ENCODE results near the gene ZNF318.

ZNF318 gene

DNA sequence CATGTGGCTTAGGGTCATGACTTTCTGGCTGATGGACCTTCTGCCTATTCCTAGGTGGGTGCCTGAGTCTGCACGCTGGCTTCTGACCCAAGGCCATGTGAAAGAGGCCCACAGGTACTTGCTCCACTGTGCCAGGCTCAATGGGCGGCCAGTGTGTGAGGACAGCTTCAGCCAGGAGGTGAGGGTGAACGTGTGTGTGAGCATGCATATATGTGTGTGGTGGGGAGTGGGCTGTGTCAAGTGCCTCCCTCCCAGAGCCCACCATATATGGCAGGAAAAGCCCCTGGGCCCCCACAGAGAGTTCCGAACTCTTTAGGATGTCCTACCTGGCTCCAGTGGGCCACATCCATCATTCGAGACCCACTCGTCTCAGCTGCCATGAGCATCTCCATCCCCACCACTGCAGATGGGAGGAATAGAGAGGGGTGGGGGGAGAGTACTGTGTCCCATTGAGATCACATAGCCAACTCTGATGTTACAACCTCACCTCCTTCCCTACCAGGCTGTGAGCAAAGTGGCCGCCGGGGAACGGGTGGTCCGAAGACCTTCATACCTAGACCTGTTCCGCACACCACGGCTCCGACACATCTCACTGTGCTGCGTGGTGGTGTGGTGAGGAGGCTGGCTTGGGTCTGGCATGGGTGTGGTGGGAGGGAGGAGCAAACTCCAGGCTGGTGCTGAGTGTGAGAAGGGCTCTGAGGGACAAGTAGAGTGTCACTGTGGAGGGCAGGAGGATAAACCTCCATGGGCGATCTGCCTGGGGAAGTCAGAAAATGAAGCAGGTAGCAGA is 68.2 kb downstream of the ZNF318 start:
- DNase-seq (ENCODE audit: low spot score) = no peak

DNA sequence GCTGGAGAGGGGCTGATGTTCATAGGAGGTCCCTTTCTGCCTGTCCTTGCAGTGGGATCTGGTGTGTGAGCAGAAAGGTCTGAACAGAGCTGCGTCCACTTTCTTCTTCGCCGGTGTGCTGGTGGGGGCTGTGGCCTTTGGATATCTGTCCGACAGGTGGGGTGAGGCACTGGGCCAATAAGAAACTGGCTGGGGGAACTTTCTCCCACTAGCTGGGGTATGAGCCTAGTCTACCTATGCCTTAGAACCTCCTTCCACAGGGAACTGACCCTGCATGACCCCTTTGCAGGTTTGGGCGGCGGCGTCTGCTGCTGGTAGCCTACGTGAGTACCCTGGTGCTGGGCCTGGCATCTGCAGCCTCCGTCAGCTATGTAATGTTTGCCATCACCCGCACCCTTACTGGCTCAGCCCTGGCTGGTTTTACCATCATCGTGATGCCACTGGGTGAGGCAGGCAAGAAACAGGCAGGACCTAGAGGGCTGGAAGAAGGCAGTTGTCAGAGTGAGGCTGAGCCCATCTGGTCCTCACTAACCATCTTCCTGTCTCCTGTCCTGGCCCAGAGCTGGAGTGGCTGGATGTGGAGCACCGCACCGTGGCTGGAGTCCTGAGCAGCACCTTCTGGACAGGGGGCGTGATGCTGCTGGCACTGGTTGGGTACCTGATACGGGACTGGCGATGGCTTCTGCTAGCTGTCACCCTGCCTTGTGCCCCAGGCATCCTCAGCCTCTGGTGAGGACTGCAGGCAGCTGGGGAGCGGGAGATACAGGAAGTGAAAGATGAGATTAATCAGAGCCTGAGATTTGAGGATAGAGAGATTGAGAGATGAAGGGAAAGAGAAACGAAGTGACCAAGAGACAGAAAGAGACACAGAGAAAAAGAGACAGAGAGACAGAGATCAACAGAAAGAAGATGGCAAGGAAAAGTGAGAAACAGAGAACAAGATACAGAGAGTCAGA is 69.8 kb downstream of the ZNF318 start:
- DNase-seq (ENCODE audit: low spot score) = no peak

DNA sequence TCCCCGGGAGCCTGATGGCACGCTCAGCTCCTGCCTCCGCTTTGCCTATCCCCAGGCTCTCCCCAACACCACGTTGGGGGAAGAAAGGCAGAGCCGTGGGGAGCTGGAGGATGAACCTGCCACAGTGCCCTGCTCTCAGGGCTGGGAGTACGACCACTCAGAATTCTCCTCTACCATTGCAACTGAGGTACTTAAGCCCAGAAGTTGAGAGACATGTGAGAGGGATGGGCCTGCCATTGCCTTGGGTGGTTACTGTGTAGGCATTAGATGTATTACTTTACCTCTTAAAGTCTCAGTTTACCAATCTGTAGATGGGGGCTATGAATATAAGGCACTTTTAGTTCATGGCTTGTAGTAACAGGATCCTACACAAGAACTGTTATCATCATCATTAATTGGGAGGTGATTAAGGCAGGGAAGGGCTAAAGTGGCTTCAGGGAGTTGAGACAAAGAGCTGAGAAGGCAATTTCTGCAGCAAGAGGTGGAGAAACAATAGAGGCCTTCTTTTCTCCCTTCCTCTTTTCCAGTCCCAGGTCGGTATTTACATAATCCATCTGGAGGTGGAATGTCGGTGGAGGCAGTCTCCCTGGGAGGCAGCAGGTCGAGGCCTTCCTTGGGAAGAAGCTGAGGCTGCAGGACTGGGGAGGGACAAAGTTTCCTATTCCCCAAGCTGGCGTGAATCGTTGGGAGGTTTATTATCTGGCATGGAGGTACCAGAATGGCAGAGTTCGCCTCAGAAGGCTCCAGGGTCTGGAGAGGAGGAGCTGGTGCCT is 70.7 kb downstream of the ZNF318 start:
- no peak for DNase-seq (ENCODE audit: low spot score)

DNA sequence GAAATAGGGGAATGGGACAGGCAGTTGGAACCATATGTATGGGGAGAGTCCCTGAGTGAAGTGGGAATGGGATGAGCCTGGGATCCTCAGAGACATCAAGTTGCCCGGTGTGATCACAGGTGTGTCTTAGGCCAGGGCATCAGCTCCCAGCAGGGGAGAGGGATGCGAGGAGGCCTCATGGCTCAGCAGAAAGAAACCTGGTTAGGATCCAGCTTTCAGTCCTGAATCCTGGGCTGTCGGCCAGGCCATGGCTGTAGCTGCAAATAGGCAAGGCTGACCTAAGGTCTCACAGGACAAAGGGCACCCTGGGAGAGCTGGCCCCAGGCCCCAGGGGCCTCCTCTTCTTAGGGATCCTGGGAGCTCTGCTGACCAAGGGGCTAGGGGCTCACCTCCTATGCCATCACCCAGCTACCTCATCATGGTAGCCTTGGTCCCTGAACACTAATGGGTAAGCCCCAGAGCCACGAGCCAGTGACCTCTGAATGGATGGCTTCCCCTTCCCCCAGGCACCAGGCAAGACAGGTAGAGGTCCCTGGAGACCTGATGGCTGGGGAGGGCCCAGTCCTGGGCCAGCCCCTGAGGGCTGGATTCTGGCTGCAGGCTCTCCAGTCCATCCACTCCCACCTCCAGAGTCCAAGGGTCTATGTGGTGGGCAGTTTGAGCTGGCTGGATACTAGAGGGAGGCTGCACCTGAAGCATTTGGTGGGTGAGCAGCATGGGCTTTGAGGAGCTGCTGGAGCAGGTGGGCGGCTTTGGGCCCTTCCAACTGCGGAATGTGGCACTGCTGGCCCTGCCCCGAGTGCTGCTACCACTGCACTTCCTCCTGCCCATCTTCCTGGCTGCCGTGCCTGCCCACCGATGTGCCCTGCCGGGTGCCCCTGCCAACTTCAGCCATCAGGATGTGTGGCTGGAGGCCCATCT is 71.5 kb downstream of the ZNF318 start, which contains the start of gene SLC22A7:
Gene SLC22A7 (plus strand): TSS at position 617 of the 921 bp plus-strand sequence. CDS start 99 bp downstream, at position 716.
- DNase-seq (ENCODE audit: low spot score) = peak; percentile 42

DNA sequence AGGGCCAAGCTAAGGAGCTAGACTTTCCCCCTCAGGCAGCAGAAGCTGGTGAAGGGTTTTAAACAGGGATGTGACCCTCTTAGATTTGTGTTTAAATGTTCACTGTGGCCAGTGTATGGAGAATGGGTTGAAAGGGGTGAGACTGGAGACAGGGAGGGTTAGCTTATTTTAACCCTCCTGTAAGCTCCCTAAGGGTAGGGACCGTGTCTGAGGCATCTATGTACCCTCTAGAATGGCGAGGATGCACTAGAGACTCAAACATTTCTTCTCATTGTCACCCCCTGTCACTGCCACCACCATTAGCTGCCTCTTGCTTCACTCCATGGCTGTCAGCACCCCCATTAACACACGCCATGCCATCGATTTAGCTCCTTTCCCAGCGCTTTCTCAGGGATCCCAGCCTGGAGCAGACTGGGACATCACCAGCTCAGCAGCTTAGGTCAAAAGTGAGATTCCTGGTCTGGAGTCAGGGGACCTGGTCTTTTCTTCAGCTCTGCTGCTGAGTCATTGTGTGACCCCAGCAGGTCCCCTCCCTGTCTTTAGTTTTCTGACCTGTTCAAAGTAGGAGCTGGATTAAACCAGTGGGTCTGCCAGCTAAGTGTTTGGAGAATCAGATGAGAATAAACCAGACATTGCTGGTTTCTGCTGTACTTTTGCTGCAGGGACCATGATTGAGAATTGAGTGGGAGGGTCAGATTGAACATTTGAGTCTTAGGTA is 72.5 kb downstream of the ZNF318 start:
- DNase-seq (ENCODE audit: low spot score) = no peak

DNA sequence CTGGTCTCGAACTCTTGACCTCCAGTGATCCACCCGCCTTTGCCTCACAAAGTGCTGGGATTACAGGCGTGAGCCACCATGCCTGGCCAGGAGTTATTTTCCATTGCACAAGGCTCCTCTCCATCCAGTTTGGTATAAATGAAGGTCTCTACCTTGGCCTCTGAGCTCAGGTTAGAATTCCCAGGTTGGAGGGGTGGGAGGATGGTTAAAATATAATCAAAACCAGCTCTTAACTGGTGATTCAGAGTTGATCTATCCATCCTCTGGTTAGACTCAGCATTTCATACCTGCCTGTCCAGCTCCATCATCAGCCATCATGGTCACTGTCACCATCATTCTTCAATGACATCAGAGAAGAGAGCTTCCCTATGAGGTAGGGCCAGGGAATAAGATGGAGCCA is 74.0 kb downstream of the ZNF318 start:
- DNase-seq (ENCODE audit: low spot score) = no peak

DNA sequence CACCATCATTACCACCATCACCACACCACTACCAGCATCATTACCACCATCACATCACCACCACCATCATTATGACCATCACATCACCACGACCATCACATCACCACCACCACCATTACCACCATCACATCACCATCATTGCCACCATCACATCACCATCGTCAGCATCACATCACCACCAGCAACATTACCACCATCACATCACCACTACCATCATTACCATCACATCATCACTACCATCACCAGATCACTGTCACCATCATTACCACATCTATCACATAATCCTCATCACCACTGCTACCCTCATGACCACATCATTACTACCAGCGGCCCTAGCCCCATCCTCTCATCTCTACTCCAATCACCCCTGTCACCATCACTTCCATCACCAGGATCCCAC is 74.9 kb downstream of the ZNF318 start:
- DNase-seq (ENCODE audit: low spot score) = no peak

DNA sequence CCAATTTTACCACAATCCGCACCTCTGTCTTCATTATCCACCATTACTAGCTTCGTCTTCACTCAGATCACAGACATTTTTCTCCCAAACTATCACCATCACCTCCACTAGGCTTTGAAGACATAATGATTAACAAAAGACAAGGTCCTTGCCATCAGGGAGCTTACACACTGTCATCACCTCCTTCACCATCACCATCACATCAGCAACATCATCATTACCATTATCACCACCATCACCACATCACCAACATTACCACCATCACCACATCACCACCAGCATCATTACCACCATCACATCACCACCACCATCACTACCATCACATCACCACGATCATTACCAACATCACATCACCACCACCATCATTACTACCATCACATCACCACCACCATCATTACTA is 75.7 kb downstream of the ZNF318 start:
- DNase-seq (ENCODE audit: low spot score) = no peak

DNA sequence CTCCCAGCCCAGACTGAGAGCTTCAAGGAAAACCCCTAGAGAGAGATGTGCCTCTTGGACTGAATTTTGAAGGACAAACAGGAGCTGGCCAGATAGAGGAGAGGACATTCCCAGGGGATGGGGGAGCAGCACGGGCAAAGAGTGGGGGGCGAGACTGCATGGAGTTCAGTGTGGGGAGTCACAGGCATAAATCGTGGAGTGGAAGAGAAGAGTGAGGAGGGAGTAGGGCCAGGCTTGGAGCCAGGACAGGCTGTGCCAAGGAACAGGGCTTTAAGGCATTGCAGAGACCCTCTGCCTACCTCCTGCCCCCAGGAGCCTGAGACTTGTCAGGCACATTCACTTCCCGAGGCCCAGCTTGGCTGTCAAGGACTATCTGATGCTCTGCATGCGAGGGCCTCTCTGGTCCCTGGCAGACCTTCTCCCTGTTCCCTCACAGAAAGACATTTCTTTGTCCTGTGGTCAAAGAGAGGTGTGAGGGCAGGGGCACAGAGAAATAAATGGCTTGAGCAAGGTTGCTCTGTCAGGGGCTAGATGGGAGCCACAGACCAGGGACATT is 76.6 kb downstream of the ZNF318 start:
- DNase-seq (ENCODE audit: low spot score) = no peak

DNA sequence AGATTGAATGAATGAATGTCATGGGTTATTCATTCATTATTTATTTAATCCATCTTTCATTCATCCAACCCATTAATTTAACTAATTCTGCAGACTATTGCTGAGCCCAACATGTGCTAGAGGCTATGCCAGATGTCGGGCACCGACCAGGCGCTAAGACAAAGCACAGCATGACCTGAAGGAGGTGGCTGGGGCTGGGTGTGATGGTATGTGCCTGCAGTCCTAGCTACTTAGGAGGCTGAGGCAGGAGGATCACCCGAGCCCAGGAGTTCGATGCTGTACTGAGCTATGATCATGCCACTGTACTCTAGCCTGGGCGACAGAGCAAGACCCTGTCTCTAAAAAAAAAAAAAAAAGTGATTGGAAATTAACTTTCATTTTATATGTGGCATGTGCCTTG is 77.1 kb downstream of the ZNF318 start:
- no peak for DNase-seq (ENCODE audit: low spot score)

DNA sequence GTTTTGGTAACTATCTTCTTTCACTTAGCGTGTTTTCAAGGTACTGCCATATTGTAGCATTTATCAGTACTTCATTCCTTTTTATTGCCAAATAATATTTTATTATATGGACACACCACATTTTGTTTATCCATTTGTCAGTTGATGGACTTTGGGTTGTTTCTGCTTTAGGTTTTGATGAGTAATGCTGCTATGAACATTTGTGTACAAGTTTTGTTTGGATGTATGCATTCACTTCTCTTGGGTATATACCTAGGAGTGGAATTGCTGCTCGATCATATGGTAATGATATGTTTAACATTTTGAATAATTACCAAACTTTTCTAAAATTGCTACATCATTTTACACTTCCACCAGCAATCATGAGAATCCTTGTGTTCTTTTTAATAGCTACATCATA is 77.7 kb downstream of the ZNF318 start:
- DNase-seq (ENCODE audit: low spot score) = no peak

DNA sequence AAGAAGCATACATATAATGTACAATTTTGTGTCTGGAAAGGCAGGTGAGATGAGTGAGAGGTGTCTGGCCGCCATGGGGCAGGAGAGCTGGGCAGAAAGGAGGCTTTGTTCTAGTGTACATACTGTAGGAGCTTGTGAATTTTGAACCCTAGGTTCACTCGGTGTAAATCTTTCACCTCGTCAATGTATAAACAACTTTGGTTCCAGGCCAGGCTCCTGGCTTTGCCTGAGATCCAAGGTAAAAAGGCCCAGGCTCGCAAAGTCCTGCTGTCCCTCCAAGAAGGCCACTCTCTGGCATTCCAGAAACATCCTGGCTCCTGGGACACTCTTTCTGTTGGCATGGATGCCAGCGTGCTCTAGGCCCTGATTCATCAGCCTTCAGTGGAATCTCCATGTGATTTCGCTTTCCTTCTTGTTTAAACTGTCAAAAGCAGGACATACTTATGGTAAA is 78.5 kb downstream of the ZNF318 start:
- DNase-seq (ENCODE audit: low spot score) = peak; percentile 31

DNA sequence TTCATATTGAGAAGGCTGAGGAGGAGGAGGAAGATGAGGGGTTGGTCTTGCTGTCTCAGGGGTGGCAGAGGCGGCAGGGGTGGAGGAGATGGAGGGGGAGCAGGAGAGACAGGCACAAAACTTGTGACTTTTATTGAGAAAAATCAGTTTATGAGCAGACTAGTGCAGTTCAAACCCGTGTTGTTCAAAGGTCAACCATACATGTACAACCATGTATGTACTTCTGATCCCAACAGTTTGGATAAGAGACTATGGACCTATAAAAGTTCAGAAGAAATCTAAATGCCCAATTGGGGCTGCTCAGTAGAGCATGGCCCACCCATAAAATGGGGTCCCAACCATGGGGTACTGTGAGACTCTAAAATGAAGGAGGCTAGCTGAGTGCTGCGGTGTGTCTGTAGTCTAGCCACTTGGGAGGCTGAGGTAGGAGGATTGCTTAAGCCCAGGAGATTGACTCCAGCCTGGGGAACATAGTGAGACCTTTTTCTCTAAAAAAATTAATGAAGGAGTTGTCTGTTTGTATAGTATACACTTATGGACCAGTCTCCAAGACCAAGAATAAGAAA is 79.0 kb downstream of the ZNF318 start:
- no peak for DNase-seq (ENCODE audit: low spot score)

DNA sequence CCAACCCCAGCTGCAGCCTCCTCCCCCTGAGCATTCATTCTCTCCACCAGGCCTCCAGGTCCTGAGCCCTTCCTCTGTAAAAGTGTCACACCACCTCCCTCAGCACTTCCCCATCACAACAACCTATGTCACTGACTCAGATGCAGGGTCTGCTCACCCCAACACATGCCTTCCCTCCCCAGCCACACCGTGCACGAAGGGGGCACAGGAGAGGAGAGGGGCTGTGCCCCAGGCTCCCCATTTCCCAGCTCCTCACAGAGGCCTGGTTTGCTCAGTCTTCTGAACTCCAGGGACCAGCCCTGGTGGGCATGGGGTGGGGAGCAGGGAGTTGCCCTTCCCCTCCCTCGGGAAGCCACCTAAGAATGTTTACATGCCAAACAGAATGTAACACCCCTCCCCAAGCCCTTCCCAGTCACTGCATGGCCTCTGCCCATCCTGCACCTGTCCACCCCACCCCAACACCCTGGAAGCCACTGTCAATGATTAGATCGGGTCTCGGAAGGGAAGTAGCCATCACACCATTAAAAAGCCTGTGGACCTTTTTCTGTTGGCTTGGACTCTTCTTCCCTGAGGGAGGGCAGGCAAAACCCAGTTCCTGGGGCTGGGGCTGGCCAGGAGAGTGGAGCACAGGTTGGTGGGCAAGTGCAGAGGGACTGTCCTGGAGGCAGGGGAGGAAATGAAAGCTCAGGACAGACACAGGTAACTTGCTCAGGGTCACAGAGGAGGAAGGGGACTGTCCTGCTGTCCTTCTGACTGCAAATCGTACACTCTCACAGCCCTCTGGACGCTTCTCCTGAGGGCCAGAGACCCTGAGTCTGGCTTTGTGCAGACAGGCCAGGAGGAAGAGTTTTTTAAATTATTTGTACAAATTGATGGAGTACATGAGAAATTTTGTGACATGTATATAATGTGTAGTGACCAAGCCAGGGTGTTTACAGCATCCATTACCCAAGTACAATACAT is 81.4 kb downstream of the ZNF318 start:
- no peak for DNase-seq (ENCODE audit: low spot score)

DNA sequence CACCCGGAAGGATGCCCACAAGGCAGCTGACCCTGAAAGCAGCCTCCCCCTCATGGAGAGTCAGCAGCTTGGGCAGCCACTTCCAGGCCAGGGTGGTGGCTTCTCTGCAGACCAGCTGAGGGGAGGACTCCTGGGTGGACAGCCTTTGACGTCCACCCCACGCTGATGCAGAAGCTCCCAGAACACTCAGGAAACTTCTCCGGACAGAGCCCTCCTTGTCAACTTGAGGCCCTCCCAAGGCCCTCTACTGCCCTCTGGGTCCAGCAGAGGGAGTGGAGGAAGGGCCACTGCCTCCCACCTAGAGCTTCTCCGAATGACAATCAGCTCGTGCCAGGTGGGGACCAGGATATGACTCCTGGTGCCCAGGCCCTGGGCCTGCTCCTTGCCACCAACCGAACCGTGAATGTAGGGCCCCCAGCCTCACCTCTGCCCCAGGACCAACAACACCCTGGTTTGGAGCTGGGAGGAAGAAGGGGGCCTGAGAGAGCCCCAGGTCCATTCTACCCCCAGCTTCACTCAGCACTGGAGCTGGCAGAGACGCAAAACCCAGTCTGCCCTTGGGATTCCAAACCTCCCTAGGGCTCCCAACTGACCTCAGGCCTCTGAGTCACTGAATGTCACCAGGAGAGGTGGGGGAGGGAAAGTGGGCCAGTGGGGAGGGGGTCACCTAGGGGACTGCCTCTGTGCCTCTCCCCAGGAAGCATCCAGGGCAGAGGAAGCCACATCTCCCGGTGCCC is 82.3 kb downstream of the ZNF318 start:
- DNase-seq (ENCODE audit: low spot score) = peak; percentile 28

DNA sequence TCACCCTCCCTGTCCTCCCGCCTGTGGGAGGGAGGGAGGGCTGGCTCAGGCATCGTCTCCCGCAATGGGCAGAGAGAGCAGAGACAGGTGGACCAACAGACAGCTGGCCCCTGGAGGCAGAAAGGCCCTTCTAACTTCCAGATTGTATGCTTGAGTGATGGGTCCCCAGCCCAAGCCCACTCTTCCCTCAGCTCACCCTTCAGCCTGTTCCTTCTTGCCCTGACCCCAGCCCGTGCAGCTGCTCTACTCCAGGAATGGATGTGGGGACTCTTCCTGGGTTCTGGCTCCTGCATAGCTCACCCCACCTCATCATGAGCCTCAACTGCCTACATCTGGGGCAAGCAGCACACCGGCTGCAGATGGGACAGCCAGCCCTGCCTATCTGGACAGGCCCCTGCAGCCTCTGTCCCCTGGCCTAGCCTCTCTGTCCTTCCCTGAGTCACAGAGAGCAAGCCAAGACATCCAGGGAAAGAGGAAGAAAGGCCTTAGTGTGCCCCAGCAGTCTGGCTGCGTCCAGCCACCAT is 82.9 kb downstream of the ZNF318 start:
- DNase-seq (ENCODE audit: low spot score) = no peak

Measured in AG08395 (cell line).